ENCODE data around the gene MICAL3.

Gene MICAL3

GRCh38 chr22:17910561-17911311 lies 113.6 kb downstream of the MICAL3 start:
- peak; percentile 63 for DNase-seq

- no peak for DNase-seq
Observed at GRCh38 chr22:17907748-17908051, 116.7 kb downstream of the MICAL3 start.

- DNase-seq = no peak
Observed at GRCh38 chr22:17906978-17907747, 117.2 kb downstream of the MICAL3 start.

- DNase-seq = no peak
Observed at GRCh38 chr22:17905445-17905844, 118.9 kb downstream of the MICAL3 start.

- no peak for DNase-seq
Observed at GRCh38 chr22:17903564-17904295, 120.6 kb downstream of the MICAL3 start.

GRCh38 chr22:17902960-17903359 lies 121.4 kb downstream of the MICAL3 start:
- DNase-seq = no peak

- no peak for DNase-seq
Observed at GRCh38 chr22:17898375-17898774, 126.0 kb downstream of the MICAL3 start.

GRCh38 chr22:17897858-17898257 lies 126.5 kb downstream of the MICAL3 start:
- DNase-seq = no peak

GRCh38 chr22:17897426-17897825 lies 126.9 kb downstream of the MICAL3 start:
- DNase-seq = no peak

GRCh38 chr22:17896586-17896985 lies 127.8 kb downstream of the MICAL3 start:
- no peak for DNase-seq

GRCh38 chr22:17893900-17894535 lies 130.3 kb downstream of the MICAL3 start:
- no peak for DNase-seq

GRCh38 chr22:17892376-17892775 lies 132.0 kb downstream of the MICAL3 start:
- DNase-seq = no peak

- DNase-seq = no peak
Observed at GRCh38 chr22:17891481-17892167, 132.7 kb downstream of the MICAL3 start.

- no peak for DNase-seq
Observed at GRCh38 chr22:17890892-17891291, 133.5 kb downstream of the MICAL3 start.

GRCh38 chr22:17890245-17890671 lies 134.1 kb downstream of the MICAL3 start:
- no peak for DNase-seq

- DNase-seq = no peak
Observed at GRCh38 chr22:17888855-17889254, 135.5 kb downstream of the MICAL3 start.

GRCh38 chr22:17888439-17888838 lies 135.9 kb downstream of the MICAL3 start:
- DNase-seq = no peak

- no peak for DNase-seq
Observed at GRCh38 chr22:17884893-17885292, 139.5 kb downstream of the MICAL3 start.

GRCh38 chr22:17884084-17884483 lies 140.3 kb downstream of the MICAL3 start:
- no peak for DNase-seq

GRCh38 chr22:17883356-17883755 lies 141.0 kb downstream of the MICAL3 start:
- DNase-seq = no peak

GRCh38 chr22:17882727-17883126 lies 141.6 kb downstream of the MICAL3 start:
- DNase-seq = no peak

GRCh38 chr22:17882162-17882561 lies 142.2 kb downstream of the MICAL3 start:
- no peak for DNase-seq

- no peak for DNase-seq
Observed at GRCh38 chr22:17881366-17881765, 143.0 kb downstream of the MICAL3 start.
